Testis (tissue), 3 donors: ENCODE data around the gene OLIG2. TPM values are rescaled to one million over a fixed set of nuclear protein-coding genes. Genes with fewer than 3 reads are reported as not detected.

Experiments
- DNase-seq: peaks from one replicate; pipeline ENCODE4 v3.0.0-alpha.2; 2019
- H3K27ac ChIP-seq, 2 donors: fragments of 200-600 bp; sonication (generic); one replicate each; pipeline ENCODE4 v1.5.1; 2019
- H3K27me3 ChIP-seq: fragments of 200-600 bp; sonication (generic); one replicate; pipeline ENCODE4 v1.5.1; 2019
- H3K36me3 ChIP-seq: fragments of 200-600 bp; sonication (generic); one replicate; pipeline ENCODE4 v1.5.1; 2017; ENCODE audit warnings: low read depth; ENCODE audit errors: missing control alignments
- H3K4me1 ChIP-seq: fragments of 200-600 bp; sonication (generic); one replicate; pipeline ENCODE4 v1.5.1; 2019
- H3K4me3 ChIP-seq, 2 donors: fragments of 200-600 bp; sonication (generic); one replicate each; pipeline ENCODE4 v1.5.1; 2017 to 2019
- H3K9me3 ChIP-seq: fragments of 200-600 bp; sonication (generic); one replicate; pipeline ENCODE4 v1.5.1; 2017
- CTCF ChIP-seq, 3 experiments: fragments of 450-650 bp in 2 of 3; fragments of 200-600 bp in 1 of 3; sonication (generic) in 1 of 3; IDR thresholded peaks; one replicate each; pipeline ENCODE4 v1.5.1; 2016 to 2019; ENCODE audit warnings: antibody characterized with exemption in 3 of 3, mild to moderate bottlenecking in 2 of 3, moderate library complexity in 1 of 3
- POLR2A ChIP-seq: fragments of 450-650 bp; IDR thresholded peaks from one replicate; pipeline ENCODE4 v1.6.1; 2017; ENCODE audit warnings: antibody characterized with exemption, mild to moderate bottlenecking, moderate library complexity
- WGBS, 2 donors: methylation state at CpG; one replicate each; pipeline ENCODE4 v1.1.5; 2018; 5-methylcytosine and 5-hydroxymethylcytosine counted together
- intact Hi-C: fragments of 100-400 bp; cut with DNase I; formaldehyde crosslinking; loops from one replicate; pipeline ENCODE4 v1.15.1; 2023; ENCODE audit warnings: low total_unique reads
- polyA plus RNA-seq: library from polyadenylated mRNA; stranded (reverse); fragments of 350-450 nt; fragmentation: Illumina TruSeq; extraction: RNeasy Lipid Tissue Mini Kit (QIAGEN cat#74804); gene quantifications from one replicate; pipeline ENCODE4 v1.2.3, GENCODE V29; 2014; ENCODE audit warnings: low read depth, low replicate concordance; ENCODE audit not compliant: insufficient read depth
- total RNA-seq, 2 donors: library from RNA; depleted of rRNA; stranded (reverse); fragments of >200 nt; gene quantifications; one replicate each; pipeline ENCODE4 v1.2.3, GENCODE V29; 2016

Gene OLIG2
- total and polyA plus RNA-seq, 3 donors from 2014 or later: not detected

- Histone ChIP-seq H3K36me3 (no peaks in the 10 kb centered on the region), H3K27me3 (no peaks in the 10 kb centered on the region), H3K4me1 (no peaks in the 10 kb centered on the region), H3K9me3 (no peaks in the 10 kb centered on the region), H3K27ac (no peak overlapping the region), H3K4me3 (no peak overlapping the region)
- TF ChIP-seq POLR2A (no peak), CTCF (IDR thresholded peaks at IDR 0.05) (no peak)
- DNase-seq: no peak
- 33 to 36% methylated on average over 18 of the region's 18 CpGs for whole genome bisulfite sequencing, 2 donors
- intact Hi-C loops: no loop called here
Observed at GRCh38 chr21:33064623-33065390, 39.1 kb downstream of the OLIG2 start.

DNA sequence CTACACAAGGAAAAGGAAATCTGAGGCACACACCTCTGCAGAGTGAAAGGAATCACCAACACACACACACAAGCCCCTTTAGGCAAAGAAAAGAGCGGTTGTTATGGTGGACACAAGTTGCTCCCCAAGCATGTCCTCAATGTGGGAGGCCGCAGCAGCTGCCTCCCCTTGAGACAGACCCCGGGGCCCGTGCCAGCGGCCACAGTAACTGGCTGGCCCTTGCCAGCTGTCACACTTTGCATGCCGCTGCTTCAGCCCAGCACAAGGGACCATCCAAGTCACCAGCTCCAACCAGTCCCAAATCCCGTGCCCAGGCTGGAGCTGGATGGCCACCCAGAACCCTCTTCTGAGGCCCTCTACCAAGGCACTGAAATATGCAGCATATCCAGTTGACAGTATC lies 41.3 kb downstream of the OLIG2 start:
- H3K9me3 ChIP-seq: no peaks in the 10 kb centered on the region
- no peak overlapping the region for H3K27ac ChIP-seq
- no peaks in the 10 kb centered on the region for H3K4me1 ChIP-seq
- intact Hi-C loops: no loop called here
- H3K4me3 ChIP-seq: no peak overlapping the region
- H3K27me3 ChIP-seq: no peaks in the 10 kb centered on the region
- no peak for TF ChIP-seq POLR2A
- TF ChIP-seq CTCF (IDR thresholded peaks at IDR 0.05): no peak
- no peak for DNase-seq
- 83 to 94% methylated on average over 7 of the region's 7 CpGs for WGBS, 2 donors
- H3K36me3 ChIP-seq: no peaks in the 10 kb centered on the region

- no peaks in the 10 kb centered on the region for H3K27me3 ChIP-seq
- H3K4me1 ChIP-seq: no peaks in the 10 kb centered on the region
- no peaks in the 10 kb centered on the region for H3K9me3 ChIP-seq
- no peak for DNase-seq
- H3K36me3 ChIP-seq: no peaks in the 10 kb centered on the region
- no peak for TF ChIP-seq POLR2A
- no peak for TF ChIP-seq CTCF (IDR thresholded peaks at IDR 0.05)
- no peak overlapping the region for H3K4me3 ChIP-seq
- intact Hi-C loops: no loop called here
- WGBS, 2 donors: 80 to 81% methylated on average over 1 to 4 of the region's 4 CpGs
- H3K27ac ChIP-seq: no peak overlapping the region
Observed at GRCh38 chr21:33067457-33067856, 41.7 kb downstream of the OLIG2 start.

GRCh38 chr21:33069243-33069642 lies 43.5 kb downstream of the OLIG2 start:
- whole genome bisulfite sequencing, 2 donors: 56 to 62% methylated on average over 5 of the region's 5 CpGs
- intact Hi-C loops: no loop called here
- TF ChIP-seq CTCF (IDR thresholded peaks at IDR 0.05): no peak
- no peak for TF ChIP-seq POLR2A

GRCh38 chr21:33069645-33069993 lies 43.9 kb downstream of the OLIG2 start:
- 3 to 5% methylated on average over 11 of the region's 11 CpGs for WGBS, 2 donors
- DNase-seq: no peak
- peak overlapping the region in 1 of 2 donors; percentile 56 for H3K4me3 ChIP-seq
- H3K9me3 ChIP-seq: no peaks in the 10 kb centered on the region
- no peaks in the 10 kb centered on the region for H3K36me3 ChIP-seq
- no peaks in the 10 kb centered on the region for H3K4me1 ChIP-seq
- H3K27ac ChIP-seq: no peak overlapping the region
- TF ChIP-seq POLR2A (no peak), CTCF (IDR thresholded peaks at IDR 0.05) (no peak)
- intact Hi-C loops: no loop called here
- no peaks in the 10 kb centered on the region for H3K27me3 ChIP-seq

More at GRCh38 chr21:33069243-33069642, 43.5 kb downstream of the OLIG2 start:
- H3K27me3 ChIP-seq: no peaks in the 10 kb centered on the region
- no peaks in the 10 kb centered on the region for H3K4me1 ChIP-seq
- H3K36me3 ChIP-seq: no peaks in the 10 kb centered on the region
- no peak overlapping the region for H3K4me3 ChIP-seq
- H3K27ac ChIP-seq: no peak overlapping the region
- DNase-seq: no peak
- H3K9me3 ChIP-seq: no peaks in the 10 kb centered on the region
